SIG-M5 treated with dmso at 0.1 percent for 504 hours (cell line): Measurements from ENCODE around the gene LPAR1.

Source experiments
- DNase-seq: peaks from one replicate; lab custom pipeline; 2025; ENCODE audit not compliant: unreplicated experiment; lab: John Stamatoyannopoulos, UW

LPAR1 gene

DNA sequence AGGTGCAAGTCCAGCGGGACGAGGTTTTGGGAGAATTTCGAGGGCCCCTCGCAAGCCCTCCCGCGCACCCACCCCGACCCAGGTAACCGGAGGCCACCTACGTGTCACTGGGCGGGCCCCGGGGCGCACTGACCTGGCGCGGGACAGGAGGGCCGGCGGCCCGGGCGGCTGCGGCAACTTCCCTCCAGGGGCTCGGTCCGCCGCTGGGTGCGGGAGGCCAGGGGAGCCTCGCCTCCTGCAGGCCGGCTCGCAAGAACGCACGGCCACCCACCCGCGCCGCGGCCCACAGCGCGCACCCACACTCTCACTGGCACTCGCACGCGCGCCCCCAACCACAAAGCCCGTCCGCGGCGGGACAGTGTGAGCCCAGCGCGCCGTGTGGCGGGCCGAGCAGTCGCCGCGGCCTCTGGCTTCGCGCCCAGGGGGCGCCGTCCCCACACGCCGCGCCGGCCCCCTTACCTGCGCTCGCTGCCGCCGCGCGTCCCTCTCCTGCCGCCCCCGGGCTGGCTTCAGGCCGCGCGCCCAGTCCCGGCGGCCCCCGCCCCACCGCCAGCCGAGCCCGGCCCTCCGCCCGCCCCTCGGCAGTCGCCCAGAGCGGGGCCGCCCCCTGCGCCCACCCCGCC, 451 bp downstream of the LPAR1 start:
- DNase-seq = no peak

DNA sequence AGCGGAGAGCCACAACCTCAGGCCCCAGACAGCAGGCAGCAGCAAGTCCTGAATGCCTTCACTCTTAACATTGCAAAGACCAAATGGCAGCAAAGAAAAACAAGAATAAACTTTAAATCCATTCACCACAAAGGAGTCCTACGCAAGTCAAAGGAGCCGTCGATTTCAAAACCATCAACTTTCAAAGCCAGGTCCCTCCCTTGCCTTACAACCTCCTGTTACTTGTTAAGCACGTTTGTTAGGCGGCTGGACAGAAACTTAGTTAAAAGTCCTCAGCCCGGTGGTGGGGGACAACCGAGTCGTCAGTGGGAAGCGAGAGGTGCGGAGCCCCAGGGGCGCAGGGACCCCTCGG, 938 bp downstream of the LPAR1 start:
- no peak for DNase-seq

DNA sequence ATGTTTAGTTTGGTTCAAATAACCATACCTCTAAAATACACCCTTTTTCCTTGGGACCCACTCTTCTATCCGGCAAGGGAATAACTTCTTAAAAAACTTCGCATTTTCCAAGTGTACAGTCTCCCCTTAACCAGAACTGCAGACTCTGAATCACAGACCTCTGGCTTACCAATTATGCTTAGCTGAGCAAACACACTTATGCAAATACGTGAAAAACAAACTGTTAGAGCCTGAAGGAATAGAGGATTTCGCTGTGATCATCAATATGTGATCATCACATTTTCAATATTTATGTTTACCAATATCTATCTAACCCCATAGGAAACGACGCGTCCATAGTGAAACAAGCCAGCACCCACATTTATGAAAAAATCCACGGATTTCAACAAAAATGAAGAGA, 1.3 kb downstream of the LPAR1 start:
- DNase-seq = no peak

DNA sequence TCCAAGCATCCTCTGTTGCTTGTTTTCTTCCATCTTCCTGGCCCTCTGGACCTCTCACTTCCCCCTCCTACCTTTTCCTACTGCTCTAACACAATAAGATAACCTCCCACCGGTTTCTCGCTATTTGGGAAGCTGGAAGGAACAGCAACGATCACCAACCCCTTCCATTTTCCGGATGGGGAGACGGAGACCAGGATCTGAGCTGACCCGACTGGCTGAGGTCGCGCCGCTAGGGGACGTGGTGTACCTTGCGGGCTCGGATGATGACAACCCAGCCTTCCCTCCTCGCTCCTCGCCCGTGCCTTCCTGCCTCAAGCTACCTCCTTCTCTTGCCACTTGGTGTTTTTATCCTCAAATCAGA, 1.9 kb downstream of the LPAR1 start:
- no peak for DNase-seq

DNA sequence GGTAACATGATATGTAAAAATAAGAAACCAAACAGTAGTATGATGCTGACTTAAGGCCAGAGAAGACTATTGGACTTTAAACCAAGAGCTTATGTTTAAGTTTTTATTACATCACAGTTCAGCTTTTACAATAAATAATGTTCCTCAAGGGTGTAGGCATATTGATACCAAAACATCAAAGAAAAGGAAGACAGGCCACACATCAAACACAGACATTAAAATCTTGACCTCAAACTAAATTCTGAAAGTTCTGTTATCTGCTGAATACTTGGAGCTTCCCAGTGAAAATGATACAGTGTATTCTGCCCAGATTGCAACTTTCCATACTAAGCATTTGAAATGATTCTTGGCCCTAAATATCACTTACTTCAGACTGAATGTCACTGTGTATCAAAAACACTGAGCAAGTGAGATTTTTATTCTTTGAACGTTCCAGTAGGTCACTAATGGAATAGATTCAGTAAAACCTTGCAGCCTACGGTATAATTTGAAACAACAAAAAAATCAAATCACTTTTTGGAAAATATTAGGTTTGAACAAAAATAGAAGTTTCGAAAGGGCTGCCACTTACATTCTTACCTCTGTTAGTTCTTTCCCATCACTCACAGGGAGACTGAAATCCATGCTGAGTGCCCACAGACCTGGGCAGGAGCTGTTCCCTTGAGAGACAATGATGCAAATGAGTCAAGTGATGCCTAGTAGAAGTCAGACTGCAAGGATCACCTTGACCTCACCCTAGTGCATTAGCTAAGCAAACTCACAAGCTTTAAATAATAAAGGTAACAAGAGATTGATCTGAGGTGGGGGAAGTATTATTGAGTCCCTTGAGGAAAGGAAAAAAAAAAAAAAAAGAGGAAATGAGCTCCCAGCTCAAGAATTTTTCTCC, 2.5 kb downstream of the LPAR1 start:
- no peak for DNase-seq

DNA sequence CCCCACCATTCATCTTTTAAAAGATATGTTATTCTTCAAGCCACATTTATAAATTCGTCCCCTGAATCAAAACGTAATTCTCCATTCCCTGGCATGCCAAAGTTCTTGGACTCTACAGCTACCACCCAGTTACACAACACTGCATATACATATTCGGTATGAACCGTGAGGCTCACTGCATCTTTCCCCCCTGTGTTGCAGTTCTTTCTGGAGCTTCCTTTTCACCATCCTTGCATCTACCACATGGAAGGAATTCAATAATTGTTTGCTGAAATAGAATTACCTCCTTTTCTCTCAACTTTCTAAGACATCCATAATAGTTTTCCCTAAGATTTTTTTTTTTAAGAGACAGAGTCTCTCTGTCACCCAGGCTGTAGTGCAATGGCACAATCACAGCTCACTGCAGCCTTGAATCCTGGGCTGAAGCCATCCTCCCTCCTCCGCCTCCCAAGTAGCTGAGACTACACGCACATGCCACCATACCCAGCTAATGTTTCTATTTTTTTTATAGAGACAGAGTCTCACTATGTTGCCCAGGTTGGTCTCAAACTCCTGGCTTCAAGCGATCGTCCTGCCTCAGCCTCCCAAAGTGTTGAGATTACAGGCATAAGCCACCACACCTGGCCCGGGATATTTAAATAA, 3.3 kb downstream of the LPAR1 start:
- no peak for DNase-seq

DNA sequence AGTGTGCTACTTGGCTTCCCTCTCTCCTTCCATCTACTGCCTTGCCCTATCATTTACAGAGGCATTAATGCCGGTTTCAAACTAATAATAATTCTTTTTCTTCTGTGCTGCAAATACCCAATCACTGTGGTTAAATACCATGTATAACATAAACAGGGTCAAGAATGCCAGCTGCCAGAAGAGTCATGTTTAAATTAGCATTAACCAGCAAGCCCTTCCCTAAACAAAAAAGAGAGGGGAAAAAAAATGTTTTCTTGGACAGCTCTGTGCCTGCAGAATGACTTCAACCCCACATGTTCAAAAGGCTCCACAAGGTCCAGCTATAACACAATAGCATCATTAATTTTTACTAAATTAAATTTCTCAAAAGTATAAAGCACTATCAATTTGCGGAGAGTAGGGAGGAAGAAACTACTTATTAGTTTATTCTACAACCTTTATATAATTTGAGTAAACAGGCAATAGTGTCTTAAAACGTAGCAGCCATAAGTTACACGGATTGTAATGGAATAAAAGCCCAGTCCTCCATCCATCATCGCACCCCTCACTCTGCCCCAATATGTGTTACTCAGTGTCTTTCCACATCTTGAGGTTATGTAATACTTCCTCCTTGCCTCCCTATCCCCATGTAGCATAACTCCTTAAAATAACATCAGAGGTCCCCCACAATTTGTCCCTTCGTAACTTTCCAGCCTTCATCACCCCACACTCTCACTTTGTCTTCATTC, 3.9 kb downstream of the LPAR1 start:
- DNase-seq = no peak

DNA sequence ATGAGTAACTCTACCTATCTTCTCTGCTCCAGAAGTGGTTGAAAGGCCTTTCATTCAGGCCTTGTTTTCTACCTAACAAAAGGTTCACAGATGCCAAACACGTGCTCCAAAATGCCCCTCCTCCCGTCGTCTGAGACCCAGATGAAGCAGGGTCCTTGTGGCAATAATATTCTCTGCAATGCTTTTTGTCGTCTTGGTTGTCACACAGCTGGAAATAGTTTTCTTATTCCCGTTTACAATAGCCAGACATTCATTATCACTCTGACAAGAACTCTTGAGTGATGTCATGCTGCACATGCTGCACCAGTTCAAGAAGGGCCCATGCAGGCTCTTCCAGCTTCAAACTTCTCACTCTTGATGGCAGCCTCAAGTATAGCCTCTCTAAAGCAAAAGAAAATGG, 7.8 kb downstream of the LPAR1 start:
- DNase-seq = no peak

DNA sequence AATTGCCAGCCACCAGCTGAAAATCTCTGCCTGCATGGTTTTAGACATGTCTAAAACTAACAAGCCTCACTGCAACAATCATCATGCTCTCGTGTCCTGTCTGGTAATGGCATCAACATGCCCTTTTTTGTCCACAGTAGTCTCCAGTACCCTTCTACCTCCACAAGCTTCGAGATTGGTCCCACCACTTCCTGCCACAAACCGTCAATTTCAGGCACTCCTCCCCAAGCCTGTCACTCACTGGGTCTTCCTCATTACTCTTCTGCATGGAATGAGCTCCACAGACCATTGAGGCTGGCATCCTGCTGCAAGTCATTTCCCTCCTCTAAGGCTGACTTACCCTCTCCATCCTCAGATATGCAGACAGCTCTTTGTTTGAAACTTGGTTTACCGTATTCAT, 9.0 kb downstream of the LPAR1 start:
- DNase-seq = no peak

DNA sequence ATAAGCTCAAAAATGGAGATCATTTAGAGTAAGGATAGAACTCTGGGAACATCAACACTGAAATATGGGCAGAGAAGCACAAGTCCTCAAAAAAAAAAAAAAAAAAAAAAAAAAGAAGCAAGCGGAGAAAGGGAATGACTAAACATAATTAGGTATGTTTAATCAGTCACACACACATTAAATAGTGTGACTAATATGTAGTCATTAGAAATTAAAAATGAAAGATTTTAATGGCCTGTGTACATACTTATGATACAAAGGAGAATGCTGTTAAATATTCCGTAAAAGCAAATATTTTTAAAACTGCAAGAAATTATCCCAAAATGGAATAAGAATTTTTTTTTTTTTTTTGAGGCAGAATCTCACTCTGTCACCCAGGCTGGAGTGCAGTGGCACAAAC, 10.5 kb downstream of the LPAR1 start:
- DNase-seq = no peak

DNA sequence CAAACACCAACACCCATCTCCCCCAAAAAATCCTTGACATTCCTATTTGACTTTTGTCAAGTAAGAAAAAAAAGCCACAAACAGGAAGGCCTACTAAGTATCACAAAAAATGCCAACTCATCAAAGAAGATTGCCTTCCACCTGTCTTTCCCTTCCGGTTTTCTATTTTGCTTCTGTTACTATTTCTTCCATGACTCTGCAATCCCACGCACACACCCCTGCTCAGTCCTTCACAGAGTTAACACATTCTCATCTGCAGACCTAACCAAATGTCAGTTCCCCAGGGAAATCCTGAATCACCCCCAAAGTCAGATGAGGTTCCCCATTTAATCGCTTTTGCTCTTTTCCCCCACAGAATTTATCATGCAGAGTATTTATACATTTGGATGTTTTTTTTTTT, 15.1 kb downstream of the LPAR1 start:
- no peak for DNase-seq

DNA sequence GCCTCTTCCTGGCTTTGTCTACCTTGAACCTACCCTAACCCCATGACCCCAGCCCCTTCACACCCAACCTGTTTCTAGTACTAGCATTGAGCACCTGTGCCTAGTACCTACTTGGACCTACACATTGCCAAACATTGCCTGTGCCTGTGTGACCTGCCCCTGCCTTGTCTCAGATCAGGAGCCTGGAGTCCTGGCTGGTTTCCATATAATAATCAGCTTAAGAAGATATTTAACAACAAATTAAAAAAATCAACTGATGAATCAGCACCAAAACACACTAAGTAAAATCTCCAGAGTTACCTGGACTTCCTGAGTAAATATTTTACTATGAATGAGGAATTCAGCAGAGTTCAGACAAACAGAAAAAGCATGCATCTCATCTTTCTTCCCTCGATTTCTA, 17.7 kb downstream of the LPAR1 start:
- no peak for DNase-seq

DNA sequence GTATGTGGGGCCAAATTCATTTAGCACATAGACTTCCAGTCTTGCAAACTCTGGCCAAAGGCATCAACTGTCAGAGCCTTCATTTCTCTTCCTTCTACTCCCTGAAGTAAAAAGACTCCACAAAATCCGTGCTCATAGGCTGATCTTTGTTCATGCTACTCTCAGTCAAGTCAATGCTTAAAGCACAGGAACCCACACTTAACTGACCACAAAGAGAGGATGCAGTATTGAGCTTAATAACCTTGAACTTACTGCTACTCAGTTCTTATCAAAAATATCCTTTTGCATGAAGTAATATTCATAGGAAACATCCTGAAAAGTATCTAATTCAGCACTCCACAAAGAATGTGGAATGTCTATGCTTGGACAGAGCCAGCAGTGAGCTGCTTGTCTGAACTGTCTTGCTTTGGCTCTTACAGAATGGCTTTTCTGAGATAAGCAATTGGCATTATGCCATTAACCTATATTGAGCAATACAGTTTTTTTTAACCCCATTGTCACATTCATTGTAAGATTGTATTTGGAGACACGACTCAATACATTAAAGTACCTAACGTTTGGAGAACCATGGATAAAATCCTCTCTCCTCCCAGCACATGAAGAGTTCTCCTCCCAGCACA, 21.7 kb downstream of the LPAR1 start:
- DNase-seq = no peak

DNA sequence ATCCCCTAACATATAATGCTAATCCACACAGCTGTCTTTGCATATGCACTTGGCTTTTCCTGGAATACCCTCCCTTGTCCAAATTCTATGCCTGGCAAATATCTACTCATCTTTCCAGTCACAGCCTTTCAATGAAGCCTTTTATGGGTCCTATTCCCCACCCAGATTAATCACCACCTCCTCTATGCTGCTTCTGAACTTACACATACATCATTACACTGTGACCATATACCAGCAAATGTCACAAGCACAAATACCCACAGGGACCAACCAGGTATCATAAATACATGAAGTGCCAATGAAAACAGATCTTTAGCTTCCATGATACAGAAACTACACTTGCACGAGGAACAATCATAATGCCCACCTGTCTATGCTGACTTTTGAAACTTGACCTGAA, 22.3 kb downstream of the LPAR1 start:
- DNase-seq = no peak

DNA sequence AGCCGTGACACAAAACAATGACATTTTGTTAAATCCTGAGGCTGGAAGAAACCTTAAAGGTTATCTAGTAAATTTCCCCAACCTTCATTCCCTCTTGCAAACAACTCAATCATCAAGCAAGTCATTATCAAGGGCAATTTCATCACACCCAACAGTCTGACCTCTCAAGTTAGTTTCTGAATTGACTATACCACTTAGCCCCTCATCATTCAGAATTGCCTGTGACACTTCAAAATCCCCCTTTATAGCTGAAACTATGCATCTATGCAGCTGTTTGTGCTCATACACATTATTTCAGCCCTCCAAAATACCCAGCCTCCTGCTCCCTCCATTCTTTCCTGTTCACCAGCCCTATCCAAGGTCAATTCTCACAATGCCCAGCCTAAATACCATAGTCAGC, 24.6 kb downstream of the LPAR1 start:
- DNase-seq = no peak

DNA sequence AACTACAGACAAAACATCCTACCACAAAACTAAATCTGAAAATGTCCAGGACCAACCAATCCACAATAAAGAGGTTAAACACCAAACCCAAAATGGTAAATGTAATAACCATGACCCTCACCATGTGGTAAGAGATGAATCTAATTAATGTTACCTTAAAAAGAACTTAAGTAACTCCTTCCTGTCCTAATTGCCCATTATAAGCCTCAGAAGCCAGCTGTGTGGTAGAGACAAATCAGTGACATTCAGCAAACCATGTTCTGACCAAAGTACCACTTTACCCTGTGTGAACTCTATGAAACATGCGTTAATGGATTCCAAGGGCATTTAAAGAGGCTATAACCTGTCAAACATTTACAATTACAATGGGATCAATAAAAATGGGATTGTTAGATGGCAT, 25.0 kb downstream of the LPAR1 start:
- DNase-seq = no peak

DNA sequence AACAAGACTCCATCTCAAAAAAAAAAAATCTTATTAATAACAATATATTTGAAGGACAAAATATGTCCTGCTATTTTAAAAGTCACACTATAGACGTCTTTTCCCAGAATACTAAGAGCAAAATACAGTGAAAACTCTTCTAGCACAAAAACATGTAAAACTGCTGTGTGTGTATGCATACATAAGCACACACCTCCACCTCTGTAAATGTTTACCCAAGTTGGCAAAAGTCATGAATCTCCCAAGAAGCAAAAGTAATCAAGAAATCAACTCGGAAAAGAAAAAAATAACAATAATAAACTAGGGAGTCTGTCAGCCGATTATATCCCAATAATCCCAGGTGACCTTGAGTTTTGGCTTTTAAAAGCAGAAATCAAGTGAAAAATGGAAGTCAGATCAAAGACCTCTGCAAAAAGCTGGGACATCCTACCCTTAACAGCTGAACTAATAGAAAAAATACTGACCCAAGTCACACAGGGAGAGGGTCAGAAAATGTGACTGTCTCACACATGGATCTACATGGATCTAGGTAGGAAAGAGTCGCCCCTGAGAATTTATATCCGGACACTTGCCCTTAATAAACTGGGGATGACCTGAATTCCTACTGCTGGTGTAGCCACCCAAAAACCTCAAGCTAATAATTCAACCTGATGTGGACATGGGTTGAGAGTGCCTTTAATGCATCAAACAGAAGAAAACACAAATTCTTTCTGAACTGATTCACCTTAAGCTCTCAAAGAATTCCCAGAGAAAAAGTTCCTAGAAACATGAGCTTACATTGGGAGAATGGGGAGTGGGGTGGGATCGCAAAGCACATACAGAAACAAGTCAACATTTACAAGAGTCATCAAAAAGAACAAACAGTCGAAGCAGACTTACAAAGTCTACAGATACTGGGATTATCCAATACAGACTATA, 29.9 kb downstream of the LPAR1 start:
- DNase-seq = no peak

DNA sequence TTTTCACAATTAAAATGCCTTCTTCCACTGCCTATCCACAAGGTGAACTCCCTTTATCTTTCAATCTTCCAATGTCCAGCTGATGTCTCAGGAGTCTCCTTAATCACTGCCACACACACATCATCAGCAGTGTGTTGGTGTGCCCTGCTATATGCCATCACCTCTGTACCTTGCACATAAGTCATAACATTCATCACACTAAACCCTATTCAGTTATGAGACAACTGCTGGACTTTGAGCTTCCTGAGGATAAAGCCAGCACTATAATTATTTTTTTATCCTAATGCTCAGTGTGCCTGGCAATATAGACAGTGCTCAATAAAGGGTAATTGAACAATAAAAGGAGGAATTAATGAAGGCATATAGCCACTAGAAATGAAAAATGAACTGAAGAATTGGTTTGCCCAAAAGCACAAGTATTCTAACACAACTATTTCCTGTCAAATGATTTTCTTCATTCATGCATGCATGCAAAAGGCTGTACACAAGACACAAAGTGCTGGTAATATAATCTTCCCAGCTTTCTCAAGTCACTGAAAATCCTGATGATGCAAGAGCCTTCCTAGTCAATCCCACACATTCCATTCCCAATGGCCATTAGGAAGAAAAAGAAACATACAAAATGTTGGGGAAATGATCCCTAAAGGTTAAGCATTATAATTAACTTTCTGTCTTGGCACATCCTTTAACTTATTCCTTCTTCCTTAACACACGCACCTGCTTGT, 32.4 kb downstream of the LPAR1 start:
- no peak for DNase-seq

DNA sequence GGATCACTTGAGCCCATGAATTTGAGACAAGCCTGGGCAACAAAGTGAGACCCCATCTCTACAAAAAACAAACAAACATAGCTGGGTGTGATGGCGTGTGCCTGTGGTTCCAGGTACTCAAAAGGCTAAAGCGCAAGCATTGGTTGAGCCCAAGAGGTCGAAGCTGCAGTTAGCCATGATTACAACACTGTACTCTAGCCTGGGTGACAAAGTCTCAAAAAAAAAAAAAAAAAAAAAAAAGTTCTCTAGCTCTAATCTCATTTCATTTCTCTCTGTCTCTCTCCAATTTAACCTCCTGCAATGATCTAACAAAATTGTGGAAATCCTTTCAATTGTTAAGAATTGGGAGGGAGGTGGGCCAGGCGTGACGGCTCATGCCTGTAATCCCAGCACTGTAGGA, 33.3 kb downstream of the LPAR1 start:
- no peak for DNase-seq

DNA sequence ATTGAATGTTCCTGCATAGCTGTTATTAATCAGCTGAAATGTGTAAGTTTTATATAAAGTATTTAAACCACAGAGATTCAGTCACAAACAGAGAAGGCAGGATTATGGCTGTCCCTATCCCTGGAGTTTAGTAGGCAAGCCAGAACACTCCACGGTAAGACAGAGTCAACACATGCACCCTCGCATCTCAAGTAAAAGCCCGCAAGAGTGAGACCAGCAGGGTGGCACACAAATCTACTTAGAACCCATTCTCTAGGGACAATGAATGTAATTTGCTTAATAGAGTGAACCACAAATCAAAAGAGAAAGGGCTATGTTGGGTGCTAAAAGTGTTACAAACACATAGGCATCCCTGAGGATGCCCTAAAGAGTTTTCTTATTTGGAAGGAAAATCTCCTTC, 35.1 kb downstream of the LPAR1 start:
- DNase-seq = no peak
